Psoas muscle (tissue), 8 donors: ENCODE results near the gene TAS1R1. TPM values are rescaled to one million over a fixed set of nuclear protein-coding genes. Genes with fewer than 3 reads are reported as not detected.

Experiments used
- ATAC-seq, 4 donors: fragments of 200-7000 bp; cut with Tn5 transposase; one replicate each; pipeline ENCODE4 v1.9.1; 2020; ENCODE audit warnings: moderate library complexity in 3 of 4, mild to moderate bottlenecking in 2 of 4
- DNase-seq, 2 donors: peaks; one replicate each; pipeline ENCODE4 v3.0.0-alpha.2; 2020
- H3K27ac ChIP-seq: fragments of 200-600 bp; one replicate; pipeline ENCODE4 v1.8.0; 2022
- H3K27me3 ChIP-seq, 3 donors: fragments of 200-600 bp in 1 of 3; one replicate each; pipeline versions ENCODE4 v1.6.1 to v1.8.0; 2013 to 2022; ENCODE audit warnings: low read length in 2 of 3, mild to moderate bottlenecking in 2 of 3, moderate library complexity in 1 of 3; ENCODE audit not compliant: insufficient read depth in 3 of 3
- H3K36me3 ChIP-seq, 2 donors: fragments of 200-600 bp in 1 of 2; one replicate each; pipeline versions ENCODE4 v1.6.1 to v1.8.0; 2013 to 2022; ENCODE audit warnings: low read depth in 1 of 2, mild to moderate bottlenecking in 1 of 2, moderate library complexity in 1 of 2; ENCODE audit not compliant: insufficient read depth in 1 of 2
- H3K4me1 ChIP-seq: fragments of 200-600 bp; one replicate; pipeline ENCODE4 v1.8.0; 2022
- H3K4me3 ChIP-seq: fragments of 200-600 bp; one replicate; pipeline ENCODE4 v1.8.0; 2022; ENCODE audit warnings: mild to moderate bottlenecking
- H3K9me3 ChIP-seq: fragments of 200-600 bp; one replicate; pipeline ENCODE4 v1.8.0; 2022
- WGBS, 3 donors: extraction: QIAGEN DNeasy Blood & Tissue Kit; methylation state at CpG; one replicate each; pipeline versions ENCODE4 v1.1.6 to v1.1.7; 2013; 5-methylcytosine and 5-hydroxymethylcytosine counted together
- intact Hi-C, 2 donors: fragments of 100-400 bp; cut with DNase I; formaldehyde crosslinking; loops; one replicate each; pipeline versions ENCODE4 v1.11.0 to v1.14.2; 2022
- polyA plus RNA-seq, 3 donors: library from polyadenylated mRNA; stranded (reverse); fragments of 200-250 nt; gene quantifications; one replicate each; pipeline ENCODE4 v1.2.3, GENCODE V29; 2013
- total RNA-seq, 4 donors: library from RNA; stranded (reverse); fragmentation: NEBNext Ultra II Directional in 2 of 4; extraction: Animal tissue kit (Norgen Biotek cat#: 25700) in 2 of 4; gene quantifications; one replicate each; pipeline versions ENCODE4 v1.2.1 to v1.2.4, GENCODE V29; 2021 to 2023
- TF ChIP-seq, protein P1 (sequence below): fragments of 200-600 bp; IDR thresholded peaks from one replicate; pipeline ENCODE4 v1.8.0; 2022; ENCODE audit warnings: antibody characterized with exemption
- donor health status: healthy with polysubstance abuse.
- donor health status: DM: no; HTN: no; CAD: no; lungs with moderate emphysema.
- donor health status: Bipolar disorder and iron deficiency.
- donor health status: healthy.
- donor health status: DM: yes; HTN: yes; CAD: no.
- donor health status: DM: no; HTN: no; CAD: no.
- donor health status: DM: no; HTN: no; CAD: no.
- donor health status: DM: yes; HTN: yes; CAD: no.

Gene TAS1R1
- total and polyA plus RNA-seq, 7 donors = 0.04 to 0.16 TPM; not detected in 5

DNA sequence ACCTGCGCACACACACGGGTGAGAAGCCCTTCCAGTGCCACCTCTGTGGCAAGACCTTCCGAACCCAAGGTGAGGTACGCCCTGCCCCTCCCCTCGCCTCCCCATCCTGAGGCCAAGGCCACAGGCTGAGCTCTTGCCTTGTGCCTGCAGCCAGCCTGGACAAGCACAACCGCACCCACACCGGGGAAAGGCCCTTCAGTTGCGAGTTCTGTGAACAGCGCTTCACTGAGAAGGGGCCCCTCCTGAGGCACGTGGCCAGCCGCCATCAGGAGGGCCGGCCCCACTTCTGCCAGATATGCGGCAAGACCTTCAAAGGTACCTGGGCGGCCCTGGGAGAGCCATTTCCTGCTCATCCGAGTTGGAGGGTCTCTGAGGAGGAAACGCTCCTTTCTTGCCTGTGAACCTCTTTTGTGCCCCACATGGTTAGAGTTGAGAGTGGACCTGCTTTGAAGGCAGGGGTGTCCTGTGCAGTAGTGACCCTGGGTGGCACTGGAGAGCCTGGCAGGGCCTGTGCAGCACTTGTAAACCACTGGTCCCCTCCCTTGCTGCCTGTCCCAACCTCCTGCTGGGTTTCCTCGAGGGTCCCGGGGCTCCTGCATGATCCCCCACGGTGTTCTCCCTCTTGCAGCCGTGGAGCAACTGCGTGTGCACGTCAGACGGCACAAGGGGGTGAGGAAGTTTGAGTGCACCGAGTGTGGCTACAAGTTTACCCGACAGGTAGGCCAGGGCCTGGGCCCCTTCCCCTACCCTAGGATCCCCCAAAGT lies 33.2 kb downstream of the TAS1R1 start:
- ATAC-seq = no peak
- Histone ChIP-seq H3K4me3 (no peak overlapping the region), H3K36me3 (peaks cover 3 to 56% of the 10 kb centered on the region in 2 donors), H3K27ac (peak overlapping the region; percentile 98), H3K4me1 (peaks cover 65% of the 10 kb centered on the region), H3K9me3 (no peaks in the 10 kb centered on the region), H3K27me3 (no peaks in the 10 kb centered on the region)
- WGBS, 3 donors = 72 to 84% (median 73%) methylated on average over 25 of the region's 25 CpGs
- intact Hi-C loops = loop anchor here in 1 of 2 donors (5.0 kb wide), 1 partner anchor 34 kb away; the partner anchor contains the start of gene THAP3
- DNase-seq = no peak
- TF ChIP-seq, protein P1, sequence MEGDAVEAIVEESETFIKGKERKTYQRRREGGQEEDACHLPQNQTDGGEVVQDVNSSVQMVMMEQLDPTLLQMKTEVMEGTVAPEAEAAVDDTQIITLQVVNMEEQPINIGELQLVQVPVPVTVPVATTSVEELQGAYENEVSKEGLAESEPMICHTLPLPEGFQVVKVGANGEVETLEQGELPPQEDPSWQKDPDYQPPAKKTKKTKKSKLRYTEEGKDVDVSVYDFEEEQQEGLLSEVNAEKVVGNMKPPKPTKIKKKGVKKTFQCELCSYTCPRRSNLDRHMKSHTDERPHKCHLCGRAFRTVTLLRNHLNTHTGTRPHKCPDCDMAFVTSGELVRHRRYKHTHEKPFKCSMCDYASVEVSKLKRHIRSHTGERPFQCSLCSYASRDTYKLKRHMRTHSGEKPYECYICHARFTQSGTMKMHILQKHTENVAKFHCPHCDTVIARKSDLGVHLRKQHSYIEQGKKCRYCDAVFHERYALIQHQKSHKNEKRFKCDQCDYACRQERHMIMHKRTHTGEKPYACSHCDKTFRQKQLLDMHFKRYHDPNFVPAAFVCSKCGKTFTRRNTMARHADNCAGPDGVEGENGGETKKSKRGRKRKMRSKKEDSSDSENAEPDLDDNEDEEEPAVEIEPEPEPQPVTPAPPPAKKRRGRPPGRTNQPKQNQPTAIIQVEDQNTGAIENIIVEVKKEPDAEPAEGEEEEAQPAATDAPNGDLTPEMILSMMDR = no peak

DNA sequence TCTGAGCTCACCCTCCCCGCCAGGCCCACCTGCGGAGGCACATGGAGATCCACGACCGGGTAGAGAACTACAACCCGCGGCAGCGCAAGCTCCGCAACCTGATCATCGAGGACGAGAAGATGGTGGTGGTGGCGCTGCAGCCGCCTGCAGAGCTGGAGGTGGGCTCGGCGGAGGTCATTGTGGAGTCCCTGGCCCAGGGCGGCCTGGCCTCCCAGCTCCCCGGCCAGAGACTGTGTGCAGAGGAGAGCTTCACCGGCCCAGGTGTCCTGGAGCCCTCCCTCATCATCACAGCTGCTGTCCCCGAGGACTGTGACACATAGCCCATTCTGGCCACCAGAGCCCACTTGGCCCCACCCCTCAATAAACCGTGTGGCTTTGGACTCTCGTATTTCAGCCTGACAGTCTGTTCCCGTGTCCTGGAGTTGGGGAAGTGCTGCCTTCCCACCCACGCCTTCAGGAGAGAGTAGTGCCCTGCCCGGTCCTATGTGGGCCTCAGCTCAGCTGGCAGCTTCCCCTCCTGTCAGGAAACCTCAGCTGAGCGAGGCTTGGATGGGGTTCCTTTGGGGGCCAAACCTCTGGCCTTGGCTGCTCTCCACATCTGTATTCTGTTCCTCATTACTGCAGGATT lies 33.9 kb downstream of the TAS1R1 start:
- Histone ChIP-seq H3K4me1 (peaks cover 72% of the 10 kb centered on the region), H3K9me3 (no peaks in the 10 kb centered on the region), H3K27me3 (no peaks in the 10 kb centered on the region), H3K36me3 (peaks cover 3 to 63% of the 10 kb centered on the region in 2 donors), H3K27ac (peak overlapping the region; percentile 98), H3K4me3 (no peak overlapping the region)
- TF ChIP-seq, protein P1 = no peak
- 59 to 66% (median 60%) methylated on average over 22 to 24 of the region's 24 CpGs for WGBS, 3 donors
- intact Hi-C loops = loop anchor here in 1 of 2 donors (5.0 kb wide), 1 partner anchor 33 kb away; the partner anchor contains the start of gene THAP3
- ATAC-seq = peak; percentile 29 to 42 (median 37)
- DNase-seq = peak in 1 of 2 donors; percentile 72

DNA sequence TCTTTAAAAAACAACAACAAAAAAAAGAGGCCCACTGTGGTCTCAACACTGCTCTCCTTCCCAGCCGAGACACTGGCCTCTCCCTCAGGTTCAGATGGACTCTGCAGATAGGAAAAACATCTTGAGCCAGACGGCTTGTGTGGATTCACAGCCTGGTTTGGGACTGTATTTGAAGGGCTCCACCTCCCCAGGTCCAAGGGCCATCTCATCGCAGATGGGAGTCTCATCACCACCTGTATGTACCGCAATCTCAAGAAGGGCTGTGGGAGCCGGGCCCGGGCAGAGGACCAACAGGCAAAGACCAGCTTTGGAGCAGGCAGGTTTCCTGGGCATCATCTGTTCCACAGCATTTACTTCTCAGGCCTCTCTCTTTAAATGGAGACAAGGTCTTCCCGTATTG lies 34.9 kb downstream of the TAS1R1 start:
- TF ChIP-seq, protein P1 = no peak
- intact Hi-C loops = no loop called here
- peak overlapping the region; percentile 98 for H3K27ac ChIP-seq

DNA sequence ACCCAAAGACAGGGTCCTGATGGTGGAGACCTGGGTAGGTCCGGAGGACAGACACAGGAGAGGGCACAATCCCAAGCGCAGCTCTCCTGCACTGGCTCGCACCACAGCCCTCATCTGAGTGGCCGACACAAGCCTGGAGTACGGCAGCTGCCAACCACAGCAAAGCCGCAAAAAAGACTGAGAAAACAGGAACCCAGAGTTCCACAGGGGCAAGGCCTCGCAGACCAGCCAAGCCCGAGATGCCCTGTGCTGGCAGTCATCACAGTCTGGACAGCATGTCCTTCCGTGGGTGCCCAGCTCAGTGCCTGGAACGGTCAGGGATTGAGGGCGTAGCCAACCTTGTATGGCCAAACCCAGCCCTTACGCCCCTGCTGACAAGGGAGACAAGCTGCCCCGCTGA lies 36.1 kb downstream of the TAS1R1 start:
- TF ChIP-seq, protein P1 = no peak
- H3K27ac ChIP-seq = peak overlapping the region; percentile 98

More for the DNA sequence above, 34.9 kb downstream of the TAS1R1 start:
- ATAC-seq (no peak), DNase-seq (no peak)
- Histone ChIP-seq H3K36me3 (peaks cover 3 to 73% of the 10 kb centered on the region in 2 donors), H3K27me3 (no peaks in the 10 kb centered on the region), H3K4me3 (no peak overlapping the region), H3K4me1 (peaks cover 73% of the 10 kb centered on the region), H3K9me3 (no peaks in the 10 kb centered on the region)
- WGBS, 3 donors = 75 to 92% (median 76%) methylated on average over 7 of the region's 7 CpGs

More for the DNA sequence above, 36.1 kb downstream of the TAS1R1 start:
- no peak overlapping the region for H3K4me3 ChIP-seq
- DNase-seq (peak; percentile 45 to 80), ATAC-seq (peak in 2 of 4 donors; percentile 37 to 45)
- intact Hi-C loops = no loop called here
- peaks cover 81% of the 10 kb centered on the region for H3K4me1 ChIP-seq
- H3K27me3 ChIP-seq = no peaks in the 10 kb centered on the region
- no peaks in the 10 kb centered on the region for H3K9me3 ChIP-seq
- peaks cover 3 to 85% of the 10 kb centered on the region in 2 donors for H3K36me3 ChIP-seq
- 26 to 39% (median 31%) methylated on average over 13 of the region's 13 CpGs for WGBS, 3 donors
